Measurements from ENCODE around the gene ZC3H18.

ZC3H18 gene

DNA sequence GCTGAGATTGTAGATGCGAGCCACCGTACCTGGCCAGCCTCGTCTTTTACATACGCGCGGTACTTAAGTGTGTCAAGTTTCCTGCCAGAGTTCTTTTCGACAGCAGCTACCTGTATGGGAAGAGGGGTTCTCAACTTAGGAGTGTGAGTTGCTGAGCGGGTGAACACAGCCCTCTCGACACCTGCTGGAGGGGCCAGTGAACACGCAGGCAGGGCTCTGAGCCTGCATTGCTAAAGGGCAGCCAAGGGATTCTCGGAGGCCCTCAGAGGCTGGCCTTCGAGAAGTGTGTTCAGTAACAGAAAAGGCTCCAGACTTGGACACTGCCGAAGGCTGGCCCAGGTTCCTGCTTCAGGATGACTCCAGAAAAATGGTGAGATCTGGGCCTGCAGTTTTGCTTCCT is 6.1 kb downstream of the ZC3H18 start:
- no peak for DNase-seq (ENCODE audit: low spot score)
- TF ChIP-seq, protein P1, sequence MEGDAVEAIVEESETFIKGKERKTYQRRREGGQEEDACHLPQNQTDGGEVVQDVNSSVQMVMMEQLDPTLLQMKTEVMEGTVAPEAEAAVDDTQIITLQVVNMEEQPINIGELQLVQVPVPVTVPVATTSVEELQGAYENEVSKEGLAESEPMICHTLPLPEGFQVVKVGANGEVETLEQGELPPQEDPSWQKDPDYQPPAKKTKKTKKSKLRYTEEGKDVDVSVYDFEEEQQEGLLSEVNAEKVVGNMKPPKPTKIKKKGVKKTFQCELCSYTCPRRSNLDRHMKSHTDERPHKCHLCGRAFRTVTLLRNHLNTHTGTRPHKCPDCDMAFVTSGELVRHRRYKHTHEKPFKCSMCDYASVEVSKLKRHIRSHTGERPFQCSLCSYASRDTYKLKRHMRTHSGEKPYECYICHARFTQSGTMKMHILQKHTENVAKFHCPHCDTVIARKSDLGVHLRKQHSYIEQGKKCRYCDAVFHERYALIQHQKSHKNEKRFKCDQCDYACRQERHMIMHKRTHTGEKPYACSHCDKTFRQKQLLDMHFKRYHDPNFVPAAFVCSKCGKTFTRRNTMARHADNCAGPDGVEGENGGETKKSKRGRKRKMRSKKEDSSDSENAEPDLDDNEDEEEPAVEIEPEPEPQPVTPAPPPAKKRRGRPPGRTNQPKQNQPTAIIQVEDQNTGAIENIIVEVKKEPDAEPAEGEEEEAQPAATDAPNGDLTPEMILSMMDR (IDR thresholded peaks at IDR 0.05; ENCODE audit: extremely low read depth, insufficient read depth, missing control alignments): no peak
- in situ Hi-C loops (cut with MboI; ENCODE audit: low pct_unique_long_range_greater_than_20kb, low sequenced_read_pairs, unreplicated experiment): no loop called here

DNA sequence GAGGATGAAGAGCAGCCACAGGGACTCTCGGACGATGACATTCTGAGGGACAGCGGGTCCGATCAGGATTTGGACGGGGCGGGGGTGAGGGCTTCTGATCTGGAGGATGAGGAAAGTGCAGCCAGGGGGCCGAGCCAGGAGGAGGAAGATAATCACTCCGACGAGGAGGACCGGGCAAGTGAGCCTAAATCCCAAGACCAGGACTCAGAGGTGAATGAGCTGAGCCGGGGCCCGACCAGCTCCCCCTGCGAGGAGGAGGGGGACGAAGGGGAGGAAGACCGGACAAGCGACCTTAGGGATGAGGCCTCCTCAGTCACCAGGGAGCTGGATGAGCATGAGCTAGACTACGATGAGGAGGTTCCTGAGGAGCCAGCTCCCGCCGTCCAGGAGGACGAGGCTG is 7.0 kb downstream of the ZC3H18 start:
- TF ChIP-seq, protein P1 (IDR thresholded peaks at IDR 0.05; ENCODE audit: extremely low read depth, insufficient read depth, missing control alignments): no peak
- in situ Hi-C loops (cut with MboI; ENCODE audit: low pct_unique_long_range_greater_than_20kb, low sequenced_read_pairs, unreplicated experiment): no loop called here
- DNase-seq (ENCODE audit: low spot score): no peak

DNA sequence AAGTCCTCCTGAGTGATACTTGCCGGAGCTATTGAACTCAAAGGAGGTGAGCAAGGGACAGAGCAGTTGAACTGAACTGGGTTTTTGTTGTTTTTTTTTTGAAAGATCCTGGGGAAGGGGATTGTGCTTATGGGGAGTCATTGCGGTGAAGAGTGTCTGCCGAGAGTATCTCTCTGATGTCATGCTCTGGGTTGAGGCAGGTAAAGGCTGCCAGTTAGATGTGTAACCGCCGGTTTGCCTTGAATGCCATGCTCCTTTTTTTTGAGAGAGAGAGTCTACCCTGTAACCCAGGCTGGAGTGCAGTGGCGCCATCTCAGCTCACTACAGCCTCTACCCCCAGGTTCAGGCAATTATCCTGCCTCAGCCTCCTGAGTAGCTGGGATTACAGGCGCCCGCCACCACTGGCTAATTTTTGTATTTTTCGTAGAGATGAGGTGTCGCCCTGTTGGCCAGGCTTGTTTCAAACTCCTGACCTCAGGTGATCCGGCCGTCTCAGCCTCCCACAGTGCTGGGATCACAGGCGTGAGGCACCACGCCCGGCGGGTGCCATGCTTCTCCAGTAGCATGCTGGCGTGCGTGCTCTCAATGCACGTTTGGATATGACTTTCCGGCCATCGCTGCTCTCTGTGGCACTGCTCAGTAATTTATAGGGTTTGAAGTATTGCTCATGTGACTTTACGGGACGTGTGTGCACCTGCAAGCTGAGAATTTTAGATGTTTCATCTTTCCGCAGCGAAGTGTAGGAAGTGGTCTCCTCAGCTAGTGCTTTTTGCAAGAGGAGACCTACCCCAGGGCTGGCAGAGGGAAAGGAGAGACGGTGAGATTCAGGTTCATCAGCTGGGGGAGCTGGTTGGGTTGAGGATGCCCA is 8.5 kb downstream of the ZC3H18 start:
- in situ Hi-C loops (cut with MboI; ENCODE audit: low pct_unique_long_range_greater_than_20kb, low sequenced_read_pairs, unreplicated experiment): no loop called here
- TF ChIP-seq, protein P1 (IDR thresholded peaks at IDR 0.05; ENCODE audit: extremely low read depth, insufficient read depth, missing control alignments): no peak
- no peak for DNase-seq (ENCODE audit: low spot score)

DNA sequence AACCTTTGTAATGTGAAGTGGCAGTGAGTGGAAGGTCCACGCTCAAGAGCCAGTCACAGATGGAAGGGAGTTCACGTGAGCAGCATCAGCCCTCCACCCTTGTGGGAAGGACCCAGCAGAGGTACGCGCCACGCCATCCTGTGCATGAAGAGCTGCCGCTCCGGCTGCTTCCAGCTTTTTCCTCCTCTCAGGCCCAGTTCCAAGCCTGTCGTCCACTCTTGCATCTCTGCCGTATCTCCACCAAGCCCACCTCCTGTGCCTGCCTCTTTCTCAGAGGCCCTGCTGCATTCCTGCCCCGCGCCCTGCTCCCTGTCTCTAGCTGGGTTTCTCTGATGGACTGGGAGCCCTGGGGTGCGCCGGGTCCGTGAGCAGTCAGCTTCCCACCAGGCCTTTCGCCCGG is 10.2 kb downstream of the ZC3H18 start:
- in situ Hi-C loops (cut with MboI; ENCODE audit: low pct_unique_long_range_greater_than_20kb, low sequenced_read_pairs, unreplicated experiment): no loop called here
- TF ChIP-seq, protein P1 (IDR thresholded peaks at IDR 0.05; ENCODE audit: extremely low read depth, insufficient read depth, missing control alignments): no peak
- DNase-seq (ENCODE audit: low spot score): no peak

DNA sequence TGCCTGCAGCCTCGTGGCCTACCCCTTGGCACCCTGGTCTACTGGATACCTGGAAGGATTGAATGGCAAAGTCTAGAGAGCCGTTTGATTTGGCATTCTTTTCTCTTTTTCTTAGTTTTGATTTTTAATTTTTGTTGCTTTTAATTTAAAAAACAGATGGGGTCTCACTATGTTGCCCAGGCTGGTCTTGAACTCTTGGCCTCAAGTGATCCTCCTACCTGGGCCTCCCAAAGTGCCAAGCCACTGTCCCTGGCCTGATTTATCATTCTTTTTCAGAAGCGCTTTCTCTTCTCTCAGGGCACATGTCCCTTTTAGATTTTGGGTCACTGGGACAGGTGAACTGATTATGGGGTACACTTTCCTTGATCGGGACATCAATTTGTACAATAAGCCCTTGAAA is 10.8 kb downstream of the ZC3H18 start:
- TF ChIP-seq, protein P1 (IDR thresholded peaks at IDR 0.05; ENCODE audit: extremely low read depth, insufficient read depth, missing control alignments): no peak
- DNase-seq (ENCODE audit: low spot score): no peak
- in situ Hi-C loops (cut with MboI; ENCODE audit: low pct_unique_long_range_greater_than_20kb, low sequenced_read_pairs, unreplicated experiment): no loop called here

DNA sequence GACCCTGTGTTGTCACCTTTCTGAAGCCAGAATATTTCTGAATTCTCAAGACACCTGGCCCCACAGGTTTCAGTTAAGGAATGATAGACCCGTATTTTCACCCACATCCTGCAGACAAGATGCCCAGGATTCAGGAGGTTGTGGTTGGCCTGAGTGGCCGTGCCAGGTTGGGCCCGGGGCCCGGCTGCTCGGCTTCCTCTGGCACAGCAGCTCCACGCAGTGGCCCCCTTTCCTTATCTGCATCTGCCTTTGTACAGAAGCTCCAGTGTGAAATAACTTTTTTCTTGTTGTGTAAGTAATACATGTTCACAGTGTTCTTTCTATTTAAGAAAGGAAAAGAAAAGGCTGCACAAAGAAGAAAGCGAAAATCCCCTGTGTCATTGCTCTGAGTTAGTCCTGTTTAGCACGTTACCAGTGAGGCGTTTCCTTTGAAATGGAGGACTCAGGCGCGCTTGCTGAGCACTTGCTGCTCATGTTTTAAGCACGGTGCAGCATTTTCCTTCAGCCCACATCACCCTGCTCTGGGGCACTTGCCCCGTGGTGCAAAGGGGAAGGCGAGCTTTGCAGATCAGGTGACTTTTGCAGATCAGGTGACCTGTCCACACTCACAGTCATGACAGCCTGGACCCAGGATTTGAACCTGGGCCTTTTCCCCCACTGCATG is 12.8 kb downstream of the ZC3H18 start:
- in situ Hi-C loops (cut with MboI; ENCODE audit: low pct_unique_long_range_greater_than_20kb, low sequenced_read_pairs, unreplicated experiment): no loop called here
- TF ChIP-seq, protein P1 (IDR thresholded peaks at IDR 0.05; ENCODE audit: extremely low read depth, insufficient read depth, missing control alignments): no peak

More for the DNA sequence above, 12.8 kb downstream of the ZC3H18 start:
- no peak for DNase-seq (ENCODE audit: low spot score)
